K562 (cell line): ENCODE data around the gene SLC30A1. TPM values are rescaled to one million over a fixed set of nuclear protein-coding genes. Genes with fewer than 3 reads are reported as not detected.

Source experiments
- ARID3A ChIP-seq: IDR thresholded peaks from 2 replicates; pipeline ENCODE4 v1.6.1; 2012; ENCODE audit warnings: low read depth, low read length, improper control_type of control experiment, borderline replicate concordance
- CREB5 ChIP-seq: fragments of 250-450 bp; sonication (Bioruptor Pico); IDR thresholded peaks from 2 replicates; pipeline ENCODE4 v1.5.0; 2020; ENCODE audit warnings: mild to moderate bottlenecking
- CSDE1 ChIP-seq, 2 experiments: fragments of 450-650 bp; IDR thresholded peaks; 2 replicates each; pipeline ENCODE4 v1.6.1; 2016; ENCODE audit warnings: mild to moderate bottlenecking in 1 of 2
- CTBP1 ChIP-seq: fragments of 450-650 bp; IDR thresholded peaks from 2 replicates; pipeline ENCODE4 v1.6.1; 2016; ENCODE audit warnings: borderline replicate concordance
- MGA ChIP-seq: fragments of 450-650 bp; IDR thresholded peaks from 2 replicates; pipeline ENCODE4 v1.6.1; 2016; ENCODE audit warnings: mild to moderate bottlenecking, moderate library complexity
- MYC ChIP-seq, 2 experiments: fragments of 250-450 bp in 1 of 2; sonication (Bioruptor Pico) in 1 of 2; IDR thresholded peaks; 2 replicates each; pipeline versions ENCODE4 v1.5.1 to v1.6.1; 2012 to 2021; ENCODE audit warnings: low read depth in 2 of 2, borderline replicate concordance in 1 of 2, improper control_type of control experiment in 1 of 2, low read length in 1 of 2, mild to moderate bottlenecking in 1 of 2, moderate library complexity in 1 of 2
- SMAD4 ChIP-seq: fragments of 250-450 bp; sonication (Bioruptor Pico); conservative IDR thresholded peaks from 2 replicates; pipeline ENCODE4 v1.8.0; 2021; ENCODE audit warnings: inconsistent platforms, mild to moderate bottlenecking, moderate library complexity
- SUPT5H ChIP-seq: fragments of 450-650 bp; IDR thresholded peaks from 2 replicates; pipeline ENCODE4 v1.6.1; 2016
- ZKSCAN8 ChIP-seq: fragments of 200-800 bp; sonication (Bioruptor generic); IDR thresholded peaks from 2 replicates; pipeline ENCODE4 v1.6.1; 2016; ENCODE audit warnings: missing genetic modification characterization, missing compliant biosample characterization
- ZNF217 ChIP-seq: sonication (generic); formaldehyde crosslinking; IDR thresholded peaks from 2 replicates; pipeline ENCODE4 v1.8.0; 2022; ENCODE audit warnings: mild to moderate bottlenecking, missing genetic modification reagents
- ZNF444 ChIP-seq: fragments of 250-450 bp; sonication (Bioruptor Pico); IDR thresholded peaks from 2 replicates; pipeline ENCODE4 v1.4.0; 2020; ENCODE audit warnings: mild to moderate bottlenecking, moderate library complexity
- polyA plus RNA-seq, 8 experiments: library from polyadenylated mRNA; depleted of rRNA in 4 of 8; stranded (reverse) in 5 of 8; unstranded in 3 of 8; fragments of >200 nt; fragmentation: Nextera tagmentation in 2 of 8; fragmentation: Illumina TruSeq in 1 of 8; extraction: Ambion mirVana in 2 of 8; extraction: Trizol in 1 of 8; gene quantifications; 2 replicates each; pipeline versions ENCODE4 v1.2.1 to v1.2.3, GENCODE V29; 2011 to 2014; ENCODE audit warnings: inconsistent platforms in 1 of 8, missing spikeins in 1 of 8
- total RNA-seq, 7 experiments: library from RNA; depleted of rRNA in 6 of 7; stranded (reverse); fragments of >200 nt in 6 of 7; fragmentation: Illumina TruSeq in 2 of 7; extraction: Trizol in 2 of 7; gene quantifications; 2 replicates each; pipeline versions ENCODE4 v1.2.1 to v1.2.3, GENCODE V29; 2011 to 2021; ENCODE audit warnings: low replicate concordance in 1 of 7
- TF ChIP-seq, protein P1 (sequence below): fragments of 450-650 bp; conservative IDR thresholded peaks from 2 replicates; pipeline ENCODE4 v1.6.1; 2016; ENCODE audit warnings: missing genetic modification characterization, low read depth, mild to moderate bottlenecking, control low read depth, missing compliant biosample characterization

The SLC30A1 gene
- total and polyA plus RNA-seq, 9 of the 15 experiments (the other 6 are each of a cell fraction or from before 2014, with no cell fraction given) = 4.1 to 14.4 (median 6.6) TPM

GRCh38 chr1:211537253-211537652 is 41.7 kb downstream of the SLC30A1 start (continued):
- TF ChIP-seq MGA = no peak
- no peak for TF ChIP-seq SUPT5H
- no peak for TF ChIP-seq CREB5 (CRISPR knock-in tag)
- TF ChIP-seq SMAD4 (CRISPR knock-in tag) = no peak
- TF ChIP-seq, protein P1, sequence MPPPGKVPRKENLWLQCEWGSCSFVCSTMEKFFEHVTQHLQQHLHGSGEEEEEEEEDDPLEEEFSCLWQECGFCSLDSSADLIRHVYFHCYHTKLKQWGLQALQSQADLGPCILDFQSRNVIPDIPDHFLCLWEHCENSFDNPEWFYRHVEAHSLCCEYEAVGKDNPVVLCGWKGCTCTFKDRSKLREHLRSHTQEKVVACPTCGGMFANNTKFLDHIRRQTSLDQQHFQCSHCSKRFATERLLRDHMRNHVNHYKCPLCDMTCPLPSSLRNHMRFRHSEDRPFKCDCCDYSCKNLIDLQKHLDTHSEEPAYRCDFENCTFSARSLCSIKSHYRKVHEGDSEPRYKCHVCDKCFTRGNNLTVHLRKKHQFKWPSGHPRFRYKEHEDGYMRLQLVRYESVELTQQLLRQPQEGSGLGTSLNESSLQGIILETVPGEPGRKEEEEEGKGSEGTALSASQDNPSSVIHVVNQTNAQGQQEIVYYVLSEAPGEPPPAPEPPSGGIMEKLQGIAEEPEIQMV (tag) = no peak
- TF ChIP-seq CSDE1 (IDR thresholded peaks at IDR 0.05) = no peak
- TF ChIP-seq ZKSCAN8 = no peak
- no peak for TF ChIP-seq ZNF444
- TF ChIP-seq MYC (IDR thresholded peaks at IDR 0.05; ENCODE audit: low read depth, low read length) = 0 out of 2 replicates have a peak, but pooled peaks have one; percentile 26
- no peak for TF ChIP-seq MYC (CRISPR knock-in tag; IDR thresholded peaks at IDR 0.05; ENCODE audit: borderline replicate concordance, low read depth)
- TF ChIP-seq ZNF217 = no peak
- no peak for TF ChIP-seq ARID3A
- peak; percentile 11; the same call in 1 of the 2 replicates for TF ChIP-seq CTBP1
